NCI-H69 (cell line): ENCODE measurements around the gene TBCD.
"Not testable (repeated sequence)": the region's sequence is repeated elsewhere in the genome, so short reads cannot be mapped to it uniquely, and the experiment has no call there.

Source experiments
- DNase-seq: peaks from one replicate; lab custom pipeline; 2025; lab: John Stamatoyannopoulos, UW

Gene TBCD

DNA sequence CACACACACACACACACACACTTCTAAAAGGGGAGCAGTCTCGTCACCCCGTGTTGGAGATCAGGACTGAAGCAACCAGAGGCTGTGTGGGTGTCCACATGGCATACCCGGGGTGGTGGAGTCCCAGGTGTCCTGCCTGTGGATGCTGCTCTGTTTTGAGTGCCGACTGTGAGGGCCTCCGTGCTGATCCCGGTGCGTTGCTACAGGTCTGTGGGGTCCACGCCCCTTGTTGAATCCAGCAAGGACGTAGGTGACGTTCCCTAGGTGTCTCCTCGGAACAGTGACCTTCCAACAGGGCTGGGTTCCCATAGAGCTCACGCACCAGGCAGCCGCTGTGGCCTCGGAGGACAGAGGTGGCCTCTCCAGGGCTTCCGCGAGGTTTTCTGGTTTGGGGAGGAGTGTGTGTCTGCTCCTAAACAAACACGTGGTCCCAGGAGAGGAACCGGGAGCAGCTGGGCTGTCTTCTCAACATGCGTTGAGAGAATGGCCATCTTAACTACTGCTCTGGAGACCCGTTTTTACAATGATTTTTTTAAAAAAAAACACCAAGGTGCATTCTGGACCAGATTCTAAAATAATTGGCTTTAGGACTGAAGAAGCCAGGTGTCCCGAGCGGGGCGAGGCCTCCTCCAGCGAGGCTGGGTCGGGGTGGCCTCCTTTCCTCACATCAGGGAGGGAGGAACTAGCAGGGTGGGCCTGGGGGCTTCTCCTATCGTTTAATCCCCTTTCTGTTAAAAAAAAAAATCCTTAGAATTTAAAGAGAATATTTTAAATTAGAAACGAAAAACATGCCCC is 188.6 kb downstream of the TBCD start:
- DNase-seq: no peak

- no peak for DNase-seq
These were observed 189.4 kb downstream of the TBCD start for GRCh38 chr17:82941021-82942001.

DNA sequence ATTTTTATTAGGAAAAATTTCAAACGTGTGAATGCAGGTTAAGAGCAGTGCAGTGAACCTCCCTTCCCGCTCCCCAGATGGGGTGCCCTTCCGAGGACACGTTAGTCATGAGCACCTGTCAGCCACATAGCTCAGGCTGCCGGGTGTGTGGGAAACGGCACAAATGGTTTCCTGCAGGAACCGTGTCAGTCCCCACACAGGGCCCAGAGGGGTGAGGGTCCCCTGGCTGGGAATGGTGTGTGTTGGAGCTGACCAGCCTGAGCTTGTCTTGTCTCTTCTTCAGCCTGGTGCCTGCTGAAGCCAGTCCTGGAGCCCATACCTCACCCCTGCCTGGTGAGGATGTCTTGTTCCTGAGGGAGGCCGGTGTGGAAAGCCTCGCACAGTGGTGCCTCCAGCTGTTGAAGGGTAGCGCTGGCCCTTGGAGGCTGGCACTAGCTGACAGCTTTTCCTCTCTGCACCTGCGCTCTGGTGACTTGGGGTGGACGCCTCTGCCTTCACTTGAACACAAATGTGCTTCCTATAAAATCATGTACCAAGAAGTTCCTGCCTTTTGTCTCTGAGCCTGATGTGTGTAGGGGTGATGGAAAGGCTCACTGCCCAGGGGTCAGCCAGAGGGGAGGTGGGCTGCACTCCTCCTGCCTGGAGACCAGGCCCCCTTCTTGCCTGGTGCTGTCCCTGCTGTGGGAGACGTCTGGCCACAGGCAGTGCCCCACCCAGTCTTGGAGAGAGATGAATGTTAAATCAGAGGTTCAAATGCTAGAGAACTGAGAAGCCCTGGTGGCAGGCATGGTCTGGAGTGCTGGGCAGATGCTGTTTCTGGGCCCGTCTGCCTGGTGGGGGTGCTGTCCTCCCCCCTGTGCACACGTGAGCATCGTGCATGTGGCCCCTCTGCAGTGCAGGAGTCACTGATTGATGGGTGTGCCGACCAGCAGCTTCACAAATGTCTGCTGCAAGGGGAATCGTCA is 190.6 kb downstream of the TBCD start:
- DNase-seq: no peak

GRCh38 chr17:82943339-82943738 is 191.5 kb downstream of the TBCD start:
- no peak for DNase-seq

- DNase-seq: no peak
These were observed 191.9 kb downstream of the TBCD start for GRCh38 chr17:82943751-82944150.

DNA sequence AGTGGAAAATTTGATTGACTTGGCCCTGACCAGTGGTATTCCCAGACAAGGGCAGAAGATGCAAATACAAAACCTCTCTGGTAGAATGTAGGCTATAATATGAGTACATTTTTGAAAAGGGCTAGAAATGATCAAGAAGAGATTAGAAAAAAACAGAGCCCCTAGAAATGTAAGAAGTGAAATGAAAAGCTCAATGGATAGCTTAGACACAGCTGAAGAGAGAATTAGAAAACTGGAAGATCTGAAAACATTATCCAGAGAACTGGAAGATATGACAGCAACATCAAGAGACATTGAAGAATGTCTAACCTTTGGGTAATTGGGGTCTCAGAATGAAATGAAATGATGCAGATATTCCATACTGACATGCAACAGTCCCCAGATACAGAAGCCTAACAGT is 193.1 kb downstream of the TBCD start:
- no peak for DNase-seq

DNA sequence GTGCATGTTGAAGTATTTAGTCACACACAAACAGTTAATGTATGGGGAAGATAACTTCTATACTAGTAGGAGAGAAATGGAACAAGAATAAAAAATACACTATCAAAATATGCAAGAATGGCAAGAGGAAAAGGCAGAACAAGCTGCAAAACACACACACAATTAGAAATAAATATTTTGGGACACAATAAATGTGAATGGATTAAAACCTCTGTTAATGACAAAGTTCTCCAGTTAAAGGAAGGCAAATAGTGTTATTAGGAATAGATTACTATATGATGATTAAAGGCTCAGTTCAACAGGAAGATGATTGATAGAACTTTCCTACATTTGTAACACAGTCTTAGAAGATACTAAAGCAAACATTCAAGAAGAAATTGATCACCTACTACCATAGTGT is 194.2 kb downstream of the TBCD start:
- DNase-seq: no peak

GRCh38 chr17:82947051-82947991 is 195.5 kb downstream of the TBCD start:
- DNase-seq: no peak

- no peak for DNase-seq
These were observed 196.2 kb downstream of the TBCD start for GRCh38 chr17:82948081-82948511.

- no peak for DNase-seq
These were observed 197.1 kb downstream of the TBCD start for GRCh38 chr17:82948957-82949356.

DNA sequence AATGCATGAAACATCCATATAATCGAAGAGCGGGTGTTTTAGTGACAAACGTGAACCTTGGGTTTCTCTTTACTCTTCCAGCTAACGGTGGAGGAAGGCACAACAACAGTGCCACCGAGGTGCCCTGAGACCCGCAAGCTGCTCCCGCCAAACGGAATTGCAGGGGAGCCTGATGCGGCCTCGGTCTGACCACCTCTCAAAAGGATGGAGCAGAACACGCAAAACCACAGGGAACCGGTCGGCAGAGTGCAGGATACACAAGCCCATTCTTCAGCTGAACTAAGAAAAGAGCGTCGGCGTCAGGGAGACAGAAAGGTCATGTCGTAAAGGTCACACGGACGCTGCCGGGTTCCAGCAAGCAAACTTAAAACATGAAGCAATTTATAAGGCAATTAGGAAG is 197.5 kb downstream of the TBCD start:
- DNase-seq: no peak

GRCh38 chr17:82949984-82950383 is 198.1 kb downstream of the TBCD start:
- DNase-seq: no peak

GRCh38 chr17:82950525-82951102 is 198.7 kb downstream of the TBCD start:
- no peak for DNase-seq

- no peak for DNase-seq
These were observed 200.2 kb downstream of the TBCD start for GRCh38 chr17:82952019-82952418.

DNA sequence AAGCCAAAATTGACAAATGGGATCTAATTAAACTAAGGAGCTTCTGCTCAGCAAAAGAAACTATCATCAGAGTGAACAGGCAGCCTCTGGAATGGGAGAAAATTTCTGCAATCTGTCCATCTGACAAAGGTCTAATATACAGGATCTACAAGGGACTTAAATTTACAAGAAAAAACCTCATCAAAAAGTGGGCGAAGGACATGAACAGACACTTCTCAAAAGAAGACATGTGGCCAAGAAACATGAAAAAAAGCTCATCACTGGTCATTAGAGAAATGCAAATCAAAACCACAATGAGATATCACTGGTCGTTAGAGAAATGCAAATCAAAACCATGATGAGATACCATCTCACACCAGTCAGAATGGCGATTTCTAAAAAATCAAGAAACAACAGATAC is 203.2 kb downstream of the TBCD start:
- not testable (repeated sequence) for DNase-seq

- not testable (repeated sequence) for DNase-seq
These were observed 203.8 kb downstream of the TBCD start for GRCh38 chr17:82955627-82956026.

DNA sequence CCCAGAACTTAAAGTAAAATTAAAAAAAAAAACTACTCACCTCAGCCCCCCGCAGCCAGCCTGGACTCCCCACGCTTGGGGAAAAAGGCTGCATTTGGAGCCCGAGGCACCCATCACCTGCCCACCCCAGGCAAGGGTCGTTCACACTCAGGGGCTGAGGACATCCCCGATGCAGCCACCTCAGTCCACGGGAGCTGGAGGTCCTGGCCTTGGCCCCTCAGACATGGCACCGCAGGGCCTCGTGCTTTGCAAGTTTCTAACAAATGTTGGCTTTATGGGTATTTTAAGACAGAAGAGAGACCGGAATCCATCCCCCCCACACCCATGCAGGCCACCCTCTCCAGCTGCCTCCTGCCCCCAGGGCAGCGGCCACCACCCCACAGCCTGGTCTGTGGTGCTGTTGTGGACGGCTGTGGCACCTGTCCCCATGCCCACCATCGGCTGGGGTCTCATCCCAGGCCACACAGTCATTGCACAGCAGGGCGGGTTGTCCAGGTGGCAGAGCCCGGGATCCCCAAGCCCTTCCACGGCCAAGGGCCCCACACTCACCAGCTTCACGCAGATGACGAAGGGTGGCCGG is 204.4 kb downstream of the TBCD start:
- no peak for DNase-seq

- DNase-seq: no peak
These were observed 205.0 kb downstream of the TBCD start for GRCh38 chr17:82956726-82957468.

DNA sequence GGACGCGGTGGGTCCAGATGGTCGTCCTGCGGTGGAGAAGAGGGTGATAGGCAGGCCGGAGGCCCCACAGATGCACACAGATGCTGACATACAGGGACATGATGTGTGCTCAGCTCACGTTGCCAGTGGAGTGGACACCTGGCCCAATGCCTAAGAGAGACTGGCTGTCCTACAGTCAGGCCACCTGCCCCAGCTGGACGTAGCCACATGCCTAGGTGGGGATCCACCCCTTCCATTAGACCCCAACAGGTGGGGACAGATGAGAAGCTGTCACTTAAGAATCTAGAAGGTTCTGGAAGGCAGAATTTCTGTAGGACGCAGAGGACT is 205.6 kb downstream of the TBCD start:
- DNase-seq: no peak
